ENCODE measurements around the gene ARMC6. TPM values are rescaled to one million over a fixed set of nuclear protein-coding genes. Genes with fewer than 3 reads are reported as not detected.

The ARMC6 gene
- total and polyA plus RNA-seq, 7 donors = 11.4 to 23.5 (median 15.6) TPM

GRCh38 chr19:19107654-19108053 lies 74.3 kb downstream of the ARMC6 start:
- Histone ChIP-seq H3K27ac (no peak overlapping the region), H3K4me3 (no peak overlapping the region), H3K9me3 (no peaks in the 10 kb centered on the region), H3K4me1 (peaks cover 0 to 16% (median 11%) of the 10 kb centered on the region in 4 donors), H3K36me3 (peaks cover 0 to 5% (median 0%) of the 10 kb centered on the region in 4 donors), H3K27me3 (peaks cover 0 to 14% (median 10%) of the 10 kb centered on the region in 3 donors)
- DNase-seq = no peak
- TF ChIP-seq EP300 (IDR thresholded peaks at IDR 0.05) (no peak), POLR2A (IDR thresholded peaks at IDR 0.05) (no peak), CTCF (IDR thresholded peaks at IDR 0.05) (no peak), POLR2AphosphoS5 (IDR thresholded peaks at IDR 0.05) (no peak)
- 68 to 85% methylated on average over 11 of the region's 11 CpGs for WGBS, 2 donors
- intact Hi-C loops (cut with DNase I) = no loop called here

Other genes starting within 250 kb of the ARMC6 start
- 1 to 10 TPM in 2 of 4 donors, under 1 TPM in 2; 0.54 to 6.9 (median 1.0) TPM for gene COMP, start 242.3 kb upstream of the ARMC6 start, total RNA-seq
- under 1 TPM in 1 of 3 donors, not detected in 2; 0.22 TPM for gene COMP, start 242.3 kb upstream of the ARMC6 start, polyA plus RNA-seq
- 10 to 100 TPM; 48.4 to 55.3 (median 49.0) TPM for gene UPF1, start 201.6 kb upstream of the ARMC6 start, total RNA-seq
- gene UPF1, start 201.6 kb upstream of the ARMC6 start, polyA plus RNA-seq = 10 to 100 TPM; 27.6 to 62.1 (median 31.4) TPM
- 1 to 10 TPM in 2 of 4 donors, under 1 TPM in 2; 0.36 to 3.6 (median 1.1) TPM for gene CERS1, start 137.4 kb upstream of the ARMC6 start, total RNA-seq
- gene CERS1, start 137.4 kb upstream of the ARMC6 start, polyA plus RNA-seq = under 1 TPM in 1 of 3 donors, not detected in 2; 0.70 TPM
- 100 to 1,000 TPM; 130 to 198 (median 157) TPM for gene COPE, start 114.2 kb upstream of the ARMC6 start, total RNA-seq
- 100 to 1,000 TPM; 269 to 346 (median 280) TPM for gene COPE, start 114.2 kb upstream of the ARMC6 start, polyA plus RNA-seq
- gene DDX49, start 113.9 kb upstream of the ARMC6 start, total RNA-seq = 10 to 100 TPM; 32.7 to 39.6 (median 38.4) TPM
- gene DDX49, start 113.9 kb upstream of the ARMC6 start, polyA plus RNA-seq = 10 to 100 TPM; 35.4 to 51.1 (median 46.1) TPM
- 10 to 100 TPM; 15.7 to 36.3 (median 31.8) TPM for gene HOMER3, start 92.4 kb upstream of the ARMC6 start, total RNA-seq
- gene HOMER3, start 92.4 kb upstream of the ARMC6 start, polyA plus RNA-seq = 10 to 100 TPM in 1 of 3 donors, 1 to 10 TPM in 2; 6.2 to 22.8 (median 6.6) TPM
- 10 to 100 TPM; 25.0 to 82.3 (median 33.2) TPM for gene SUGP2, start 86 bp upstream of the ARMC6 start, total RNA-seq
- gene SUGP2, start 86 bp upstream of the ARMC6 start, polyA plus RNA-seq = 10 to 100 TPM in 1 of 3 donors, 1 to 10 TPM in 2; 7.8 to 45.8 (median 9.0) TPM
- 1 to 10 TPM; 6.3 to 8.2 (median 7.3) TPM for gene SLC25A42, start 30.4 kb downstream of the ARMC6 start, total RNA-seq
- 1 to 10 TPM; 2.4 to 9.5 (median 9.0) TPM for gene SLC25A42, start 30.4 kb downstream of the ARMC6 start, polyA plus RNA-seq
- 10 to 100 TPM; 14.8 to 28.0 (median 18.3) TPM for gene TMEM161A, start 104.9 kb downstream of the ARMC6 start, total RNA-seq
- 10 to 100 TPM in 1 of 3 donors, 1 to 10 TPM in 2; 3.0 to 22.6 (median 4.4) TPM for gene TMEM161A, start 104.9 kb downstream of the ARMC6 start, polyA plus RNA-seq
- gene MEF2B, start 136.7 kb downstream of the ARMC6 start, total RNA-seq = not detected
- gene MEF2B, start 136.7 kb downstream of the ARMC6 start, polyA plus RNA-seq = 1 to 10 TPM in 1 of 3 donors, not detected in 2; 2.2 TPM
- 10 to 100 TPM in 3 of 4 donors, 1 to 10 TPM in 1; 9.3 to 16.9 (median 11.9) TPM for gene BORCS8, start 158.5 kb downstream of the ARMC6 start, total RNA-seq
- gene BORCS8, start 158.5 kb downstream of the ARMC6 start, polyA plus RNA-seq = 10 to 100 TPM; 30.6 to 39.3 (median 37.8) TPM
- 10 to 100 TPM; 34.2 to 56.1 (median 54.9) TPM for gene RFXANK, start 158.7 kb downstream of the ARMC6 start, total RNA-seq
- gene RFXANK, start 158.7 kb downstream of the ARMC6 start, polyA plus RNA-seq = 10 to 100 TPM; 78.6 to 91.7 (median 87.1) TPM
- gene NR2C2AP, start 169.8 kb downstream of the ARMC6 start, total RNA-seq = 10 to 100 TPM; 11.1 to 23.4 (median 14.7) TPM
- 10 to 100 TPM in 2 of 3 donors, 1 to 10 TPM in 1; 8.3 to 25.3 (median 11.4) TPM for gene NR2C2AP, start 169.8 kb downstream of the ARMC6 start, polyA plus RNA-seq
- gene NCAN, start 178.4 kb downstream of the ARMC6 start, total RNA-seq = under 1 TPM in 1 of 4 donors, not detected in 3; under 0.01 TPM
- gene NCAN, start 178.4 kb downstream of the ARMC6 start, polyA plus RNA-seq = under 1 TPM in 2 of 3 donors, not detected in 1; under 0.01 to 0.09 TPM
- gene TM6SF2, start 239.7 kb downstream of the ARMC6 start, total RNA-seq = 1 to 10 TPM in 2 of 4 donors, not detected in 2; 1.1 TPM
- 1 to 10 TPM; 1.6 to 5.4 (median 3.0) TPM for gene TM6SF2, start 239.7 kb downstream of the ARMC6 start, polyA plus RNA-seq

All from sigmoid colon (tissue), 7 donors.